UCSD-AML1 (cell line): ENCODE data around the gene WDFY3.

Experiments
- DNase-seq: peaks from one replicate; lab custom pipeline; 2025; ENCODE audit not compliant: unreplicated experiment; lab: John Stamatoyannopoulos, UW

WDFY3 gene

DNA sequence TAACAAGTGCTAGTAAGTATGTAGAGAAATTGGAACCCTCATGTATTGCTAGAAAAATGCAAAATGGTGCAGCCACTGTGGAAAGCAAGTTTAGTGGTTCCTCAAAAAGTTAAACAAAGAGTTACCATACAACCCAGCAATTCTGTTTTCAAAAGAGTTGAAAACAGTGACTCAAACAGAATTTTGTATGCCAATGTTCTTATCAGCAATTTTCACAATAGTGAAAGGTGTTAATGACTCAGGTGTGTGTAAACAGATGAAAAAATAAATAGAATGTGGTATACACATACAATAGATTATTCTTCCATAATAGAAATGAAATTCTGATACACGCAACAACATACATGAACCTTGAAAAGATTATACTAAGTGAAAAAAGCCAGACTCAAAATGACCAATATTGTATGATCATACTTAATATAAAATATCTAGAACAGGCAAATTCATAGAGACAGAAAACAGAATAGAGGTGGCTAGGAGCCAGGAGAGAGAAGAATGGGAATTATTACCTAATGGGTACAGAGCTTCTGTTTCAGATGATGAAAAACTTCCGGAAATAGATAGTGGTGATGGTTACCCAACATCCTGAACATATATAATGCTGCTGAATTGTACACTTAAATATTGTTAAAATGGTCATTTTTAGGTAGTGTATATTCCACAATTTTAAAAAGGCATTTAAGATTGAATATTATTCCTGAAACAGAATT lies 51.6 kb downstream of the WDFY3 start:
- DNase-seq: no peak

DNA sequence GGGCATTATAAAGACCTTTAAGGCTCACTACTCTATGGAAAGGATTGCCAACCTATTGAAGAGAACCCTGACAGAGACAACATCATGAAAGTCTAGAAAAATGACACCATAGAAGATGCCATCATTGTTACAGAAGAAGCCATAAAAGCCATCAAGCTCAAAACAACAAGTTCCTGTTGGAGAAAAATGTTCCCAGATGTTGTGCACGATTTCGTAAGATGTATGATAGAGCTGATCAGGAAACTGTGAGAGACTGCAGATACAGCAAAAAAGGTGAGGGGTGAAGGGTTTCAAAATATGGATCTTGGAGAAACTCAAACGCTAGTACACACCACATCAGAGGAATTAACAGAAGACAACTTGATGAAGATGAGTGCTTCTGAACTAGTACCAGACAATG lies 53.3 kb downstream of the WDFY3 start:
- DNase-seq: no peak

DNA sequence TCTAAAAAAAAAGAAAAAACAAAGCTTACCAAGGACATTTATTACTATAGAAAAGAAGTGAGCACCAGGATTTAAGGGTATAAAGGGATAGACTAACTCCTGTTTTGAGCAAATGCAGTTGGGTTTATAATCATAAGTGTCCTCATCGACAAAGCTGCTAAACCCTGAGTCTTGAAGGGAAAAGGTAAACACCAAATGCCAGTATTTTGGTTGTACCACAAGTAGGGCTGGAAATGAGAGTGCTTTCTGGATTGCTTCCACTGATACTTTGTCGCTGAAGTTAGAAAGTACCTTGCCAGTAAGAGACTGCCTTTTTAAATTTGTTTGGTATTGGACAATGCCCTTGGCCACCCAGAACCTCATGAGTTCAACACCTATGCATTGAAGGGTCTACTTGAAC lies 53.7 kb downstream of the WDFY3 start:
- no peak for DNase-seq

- DNase-seq: no peak
Measured at GRCh38 chr4:84908876-84909275, 57.6 kb downstream of the WDFY3 start.

- peak; percentile 6 for DNase-seq
Measured at GRCh38 chr4:84907145-84907544, 59.3 kb downstream of the WDFY3 start.

- DNase-seq: no peak
Measured at GRCh38 chr4:84905646-84906045, 60.8 kb downstream of the WDFY3 start.

DNA sequence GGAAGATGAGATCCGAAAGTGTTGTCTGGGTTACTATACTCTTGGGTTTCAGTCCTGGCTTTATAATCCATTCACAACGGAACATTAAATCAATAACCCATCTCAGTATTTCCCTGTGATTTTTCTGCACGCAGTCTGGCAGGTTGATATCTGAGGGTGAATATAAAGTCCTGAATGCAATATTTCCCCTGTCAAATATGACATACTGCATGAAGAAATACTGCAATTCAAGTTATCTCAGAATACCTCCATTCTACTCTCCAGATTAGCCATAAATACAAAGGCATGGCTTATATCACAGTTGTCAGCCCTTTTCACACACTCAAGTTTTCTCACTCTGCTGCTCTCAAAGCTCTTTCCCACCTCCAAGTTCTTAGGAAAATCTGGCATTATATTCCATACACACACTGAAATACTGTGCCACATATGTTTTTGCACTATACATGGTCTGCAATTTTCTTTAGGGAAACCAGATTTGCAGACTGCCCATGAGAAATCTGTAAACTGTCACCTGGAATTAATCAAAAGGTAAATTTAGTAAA lies 64.7 kb downstream of the WDFY3 start:
- DNase-seq: no peak

DNA sequence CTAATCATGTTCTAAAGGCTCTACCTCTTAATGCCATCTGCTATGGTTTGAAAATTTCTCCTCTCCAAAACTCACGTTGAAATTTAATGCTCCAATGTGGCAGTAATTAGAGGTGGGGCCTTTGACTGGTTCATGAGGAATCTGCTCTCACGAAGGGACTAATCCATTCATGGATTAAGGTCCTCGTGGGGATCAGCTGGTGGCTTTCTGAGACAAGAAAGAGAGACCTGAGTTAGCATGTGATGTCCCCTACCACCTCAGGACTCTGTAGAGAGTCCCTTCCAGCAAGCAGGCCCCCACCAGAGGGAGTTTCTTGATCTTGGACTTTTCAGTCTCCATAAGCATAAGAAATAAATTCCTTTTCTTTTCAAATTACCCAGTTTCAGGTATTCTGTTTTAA lies 65.3 kb downstream of the WDFY3 start:
- DNase-seq: no peak

DNA sequence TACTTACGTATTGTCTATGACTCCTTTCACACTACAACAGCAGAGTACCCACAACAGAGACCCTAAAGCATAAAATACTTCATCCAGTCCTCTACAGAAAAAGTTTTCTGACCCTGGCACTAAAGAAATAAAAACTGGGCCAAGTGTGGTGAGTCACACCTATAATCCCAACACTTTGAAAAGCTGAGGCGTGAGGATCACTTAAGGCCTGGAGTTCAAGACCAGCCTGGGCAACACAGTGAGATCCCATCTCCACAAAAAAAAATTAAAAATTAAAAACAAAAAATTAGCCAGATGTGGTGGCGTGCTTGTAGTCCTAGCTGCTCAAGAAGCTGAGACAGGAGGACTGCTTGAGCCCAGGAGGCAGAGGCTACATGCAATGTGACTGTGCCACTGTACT lies 66.9 kb downstream of the WDFY3 start:
- no peak for DNase-seq

DNA sequence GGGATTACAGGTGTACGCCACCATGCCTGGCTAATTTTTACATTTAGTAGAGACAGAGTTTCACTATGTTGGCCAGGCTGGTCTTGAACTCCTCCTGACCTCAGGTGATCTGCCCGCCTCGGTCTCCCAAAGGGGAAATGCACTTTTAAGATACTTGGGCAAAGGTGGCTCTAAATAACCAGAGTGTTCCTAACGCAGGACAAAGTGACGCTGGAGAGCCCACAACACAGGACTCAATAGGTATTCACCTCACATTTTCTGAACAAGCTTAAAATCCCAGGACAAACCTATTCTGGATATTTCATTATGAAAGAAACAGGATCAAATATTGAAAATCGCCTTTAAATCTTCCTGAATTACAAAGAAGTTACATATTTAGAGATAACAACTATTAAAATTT lies 69.0 kb downstream of the WDFY3 start:
- DNase-seq: no peak

- no peak for DNase-seq
Measured at GRCh38 chr4:84895283-84895682, 71.2 kb downstream of the WDFY3 start.

- no peak for DNase-seq
Measured at GRCh38 chr4:84894621-84895020, 71.9 kb downstream of the WDFY3 start.

- no peak for DNase-seq
Measured at GRCh38 chr4:84892950-84893349, 73.5 kb downstream of the WDFY3 start.

- no peak for DNase-seq
Measured at GRCh38 chr4:84887824-84888223, 78.7 kb downstream of the WDFY3 start.

GRCh38 chr4:84879651-84880200 lies 86.8 kb downstream of the WDFY3 start:
- DNase-seq: no peak

GRCh38 chr4:84878546-84878945 lies 87.9 kb downstream of the WDFY3 start:
- no peak for DNase-seq

GRCh38 chr4:84878090-84878489 lies 88.4 kb downstream of the WDFY3 start:
- DNase-seq: no peak

DNA sequence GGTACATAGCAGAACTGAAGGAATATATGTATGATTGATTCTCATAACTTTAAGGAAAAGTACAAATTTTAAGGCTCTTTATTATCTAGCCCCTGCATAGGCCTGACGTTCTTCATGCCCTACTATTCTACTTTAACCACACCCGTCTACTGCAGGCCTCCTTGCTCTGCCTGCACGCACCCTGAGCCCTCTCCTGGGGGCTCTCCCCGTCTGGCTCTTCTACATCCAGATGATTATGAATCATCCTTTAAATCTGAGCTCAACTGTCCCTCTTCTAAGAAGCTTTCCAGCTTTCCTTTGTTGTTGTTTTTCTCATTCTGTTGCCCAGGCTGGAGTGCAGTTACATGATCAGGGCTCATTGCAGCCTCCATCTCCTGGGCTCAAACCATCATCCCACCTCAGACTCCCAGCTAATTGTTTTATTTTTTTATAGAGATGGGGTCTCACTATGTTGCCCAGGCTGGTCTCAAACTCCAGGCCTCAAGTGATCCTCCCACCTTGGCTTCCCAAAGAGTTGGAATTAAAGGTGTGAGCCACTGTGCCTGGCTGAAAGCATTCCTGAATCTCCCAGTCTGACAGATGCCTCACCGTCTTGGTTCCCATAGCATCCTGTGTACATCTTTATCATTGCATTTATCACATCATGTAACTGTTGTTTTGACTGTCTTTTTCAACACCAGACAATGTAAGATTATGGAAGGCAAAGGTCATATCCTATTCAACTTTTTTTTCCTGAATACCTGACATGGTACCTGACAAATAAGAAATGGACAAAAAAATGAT lies 89.2 kb downstream of the WDFY3 start:
- no peak for DNase-seq

- no peak for DNase-seq
Measured at GRCh38 chr4:84875636-84876371, 90.7 kb downstream of the WDFY3 start.

DNA sequence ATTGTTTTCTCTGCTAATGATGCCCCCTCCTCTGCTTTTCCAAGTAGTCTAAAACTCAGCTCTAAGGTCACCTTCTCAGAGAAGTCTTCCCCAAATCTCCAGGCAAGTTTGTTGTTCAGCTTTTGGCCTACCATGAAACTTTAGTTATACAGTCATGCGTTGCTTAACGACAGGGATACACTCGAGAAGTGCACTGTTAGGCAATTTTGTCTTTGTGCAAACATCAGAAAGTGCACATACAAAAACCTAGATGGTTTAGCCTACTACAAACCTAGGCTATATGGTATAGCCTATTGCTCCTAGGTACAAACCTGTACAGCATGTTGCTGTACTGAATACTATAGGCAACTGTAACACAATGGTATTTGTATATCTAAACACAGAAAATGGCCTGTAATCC lies 91.9 kb downstream of the WDFY3 start:
- DNase-seq: no peak

DNA sequence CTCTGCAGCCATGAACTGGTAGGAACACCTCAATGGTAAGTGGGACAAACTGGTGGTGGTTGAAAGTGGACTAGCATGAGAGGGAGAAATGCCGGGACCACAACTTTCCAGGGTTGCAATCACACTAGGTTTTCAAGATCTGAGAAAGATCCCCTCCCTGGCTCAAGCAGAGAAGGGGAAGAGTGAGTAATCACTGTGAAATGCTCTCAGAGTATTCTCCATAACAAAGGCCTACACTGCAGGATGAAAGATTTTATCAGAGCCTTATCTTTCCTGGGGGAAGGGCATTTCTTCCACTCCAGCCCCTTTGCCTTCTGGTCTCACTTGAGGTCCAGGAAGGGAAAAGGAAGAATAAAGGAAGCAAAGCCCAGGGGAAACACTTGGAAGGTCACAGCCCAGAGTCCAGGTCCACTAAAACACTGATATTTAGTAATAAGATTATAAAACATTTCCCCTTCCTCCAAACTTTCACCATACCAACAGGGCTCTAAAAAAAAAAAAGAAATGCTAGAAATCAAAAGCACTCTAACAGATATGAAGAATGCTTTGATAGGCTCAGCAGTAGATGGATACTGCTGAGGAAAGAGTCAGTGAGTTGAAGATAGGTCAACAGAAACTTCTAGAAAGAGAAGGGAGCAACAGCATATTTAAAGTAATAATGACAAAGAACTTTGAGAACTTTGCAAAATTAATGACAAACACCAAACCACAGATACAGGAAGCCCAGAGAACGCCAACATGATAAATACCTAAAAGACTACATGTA lies 95.9 kb downstream of the WDFY3 start:
- no peak for DNase-seq
